ENCODE measurements around the gene ACVRL1.

ACVRL1 gene

DNA sequence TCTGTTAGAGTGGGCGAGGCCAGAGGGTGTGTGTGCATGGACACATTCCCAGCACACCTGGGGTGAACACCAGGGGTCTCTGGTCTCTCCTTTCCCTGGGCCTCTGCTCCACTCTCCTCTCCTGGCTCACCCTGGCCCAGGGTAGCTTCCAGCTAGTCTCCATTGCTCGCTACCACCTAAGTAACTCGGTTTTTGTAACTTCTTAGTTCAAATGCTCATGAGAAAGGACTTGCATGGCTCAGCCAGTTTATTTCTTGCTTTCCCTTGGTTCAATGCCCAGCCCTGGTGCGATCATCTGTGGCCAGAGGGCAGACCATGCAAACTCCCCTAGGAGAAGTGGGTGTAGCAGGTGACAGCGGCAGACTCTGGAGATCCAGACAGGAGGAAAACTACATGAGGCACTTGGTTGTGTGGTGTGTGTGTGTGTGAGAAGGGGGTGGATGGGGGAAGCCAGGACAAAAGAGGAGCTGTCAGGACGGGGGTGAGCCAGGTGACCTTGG is 35.2 kb downstream of the ACVRL1 start:
- H3K79me2 ChIP-seq (ENCODE audit: low read length), result no peaks in the 10 kb centered on the region
- no peak overlapping the region for H2AFZ ChIP-seq (ENCODE audit: low read length)
- H3K9me3 ChIP-seq (replicated peaks; ENCODE audit: insufficient read depth, low read length), result no peaks in the 10 kb centered on the region
- H3K4me1 ChIP-seq (ENCODE audit: low read length), result no peaks in the 10 kb centered on the region
- no peak overlapping the region for H3K9ac ChIP-seq (ENCODE audit: low read length)
- H3F3A ChIP-seq (ENCODE audit: insufficient read depth, low read length), result no peaks in the 10 kb centered on the region
- DNase-seq, result no peak
- peaks cover 17% of the 10 kb centered on the region for H3K27me3 ChIP-seq (replicated peaks; ENCODE audit: insufficient read depth, low read length)
- no peak overlapping the region for H3K4me2 ChIP-seq (ENCODE audit: low read depth, low read length)
- no peak overlapping the region for H3K4me3 ChIP-seq (ENCODE audit: low read length)
- H4K20me1 ChIP-seq (ENCODE audit: insufficient read depth, low read length), result no peaks in the 10 kb centered on the region
- H3K27ac ChIP-seq (ENCODE audit: low read length), result no peak overlapping the region
- TF ChIP-seq, protein P1, sequence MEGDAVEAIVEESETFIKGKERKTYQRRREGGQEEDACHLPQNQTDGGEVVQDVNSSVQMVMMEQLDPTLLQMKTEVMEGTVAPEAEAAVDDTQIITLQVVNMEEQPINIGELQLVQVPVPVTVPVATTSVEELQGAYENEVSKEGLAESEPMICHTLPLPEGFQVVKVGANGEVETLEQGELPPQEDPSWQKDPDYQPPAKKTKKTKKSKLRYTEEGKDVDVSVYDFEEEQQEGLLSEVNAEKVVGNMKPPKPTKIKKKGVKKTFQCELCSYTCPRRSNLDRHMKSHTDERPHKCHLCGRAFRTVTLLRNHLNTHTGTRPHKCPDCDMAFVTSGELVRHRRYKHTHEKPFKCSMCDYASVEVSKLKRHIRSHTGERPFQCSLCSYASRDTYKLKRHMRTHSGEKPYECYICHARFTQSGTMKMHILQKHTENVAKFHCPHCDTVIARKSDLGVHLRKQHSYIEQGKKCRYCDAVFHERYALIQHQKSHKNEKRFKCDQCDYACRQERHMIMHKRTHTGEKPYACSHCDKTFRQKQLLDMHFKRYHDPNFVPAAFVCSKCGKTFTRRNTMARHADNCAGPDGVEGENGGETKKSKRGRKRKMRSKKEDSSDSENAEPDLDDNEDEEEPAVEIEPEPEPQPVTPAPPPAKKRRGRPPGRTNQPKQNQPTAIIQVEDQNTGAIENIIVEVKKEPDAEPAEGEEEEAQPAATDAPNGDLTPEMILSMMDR (IDR thresholded peaks at IDR 0.05; ENCODE audit: low read length), result no peak
- TF ChIP-seq EZH2 (optimal IDR thresholded peaks at IDR 0.05; ENCODE audit: low read depth, low read length), result no peak
- TF ChIP-seq EZH2phosphoT487 (IDR thresholded peaks at IDR 0.05; ENCODE audit: low read length), result no peak
- no peaks in the 10 kb centered on the region for H3K9me2 ChIP-seq (replicated peaks; ENCODE audit: insufficient read depth, low read length)
- no peaks in the 10 kb centered on the region for H3K36me3 ChIP-seq (replicated peaks; ENCODE audit: insufficient read depth, low read length)

GRCh38 chr12:51943346-51943745 is 36.0 kb downstream of the ACVRL1 start:
- no peak for TF ChIP-seq EZH2 (optimal IDR thresholded peaks at IDR 0.05; ENCODE audit: low read depth, low read length)
- no peak for TF ChIP-seq EZH2phosphoT487 (IDR thresholded peaks at IDR 0.05; ENCODE audit: low read length)
- TF ChIP-seq, protein P1 (IDR thresholded peaks at IDR 0.05; ENCODE audit: low read length), result no peak
- DNase-seq, result no peak
- no peak overlapping the region for H3K9ac ChIP-seq (ENCODE audit: low read length)
- H3K27ac ChIP-seq (ENCODE audit: low read length), result no peak overlapping the region
- no peak overlapping the region for H3K4me2 ChIP-seq (ENCODE audit: low read depth, low read length)
- no peaks in the 10 kb centered on the region for H3K36me3 ChIP-seq (replicated peaks; ENCODE audit: insufficient read depth, low read length)
- H3K4me3 ChIP-seq (ENCODE audit: low read length), result no peak overlapping the region
- H3K9me3 ChIP-seq (replicated peaks; ENCODE audit: insufficient read depth, low read length), result no peaks in the 10 kb centered on the region
- H3F3A ChIP-seq (ENCODE audit: insufficient read depth, low read length), result no peaks in the 10 kb centered on the region
- no peaks in the 10 kb centered on the region for H4K20me1 ChIP-seq (ENCODE audit: insufficient read depth, low read length)
- H3K4me1 ChIP-seq (ENCODE audit: low read length), result no peaks in the 10 kb centered on the region
- no peak overlapping the region for H2AFZ ChIP-seq (ENCODE audit: low read length)
- H3K79me2 ChIP-seq (ENCODE audit: low read length), result no peaks in the 10 kb centered on the region
- no peaks in the 10 kb centered on the region for H3K9me2 ChIP-seq (replicated peaks; ENCODE audit: insufficient read depth, low read length)
- H3K27me3 ChIP-seq (replicated peaks; ENCODE audit: insufficient read depth, low read length), result peaks cover 23% of the 10 kb centered on the region

DNA sequence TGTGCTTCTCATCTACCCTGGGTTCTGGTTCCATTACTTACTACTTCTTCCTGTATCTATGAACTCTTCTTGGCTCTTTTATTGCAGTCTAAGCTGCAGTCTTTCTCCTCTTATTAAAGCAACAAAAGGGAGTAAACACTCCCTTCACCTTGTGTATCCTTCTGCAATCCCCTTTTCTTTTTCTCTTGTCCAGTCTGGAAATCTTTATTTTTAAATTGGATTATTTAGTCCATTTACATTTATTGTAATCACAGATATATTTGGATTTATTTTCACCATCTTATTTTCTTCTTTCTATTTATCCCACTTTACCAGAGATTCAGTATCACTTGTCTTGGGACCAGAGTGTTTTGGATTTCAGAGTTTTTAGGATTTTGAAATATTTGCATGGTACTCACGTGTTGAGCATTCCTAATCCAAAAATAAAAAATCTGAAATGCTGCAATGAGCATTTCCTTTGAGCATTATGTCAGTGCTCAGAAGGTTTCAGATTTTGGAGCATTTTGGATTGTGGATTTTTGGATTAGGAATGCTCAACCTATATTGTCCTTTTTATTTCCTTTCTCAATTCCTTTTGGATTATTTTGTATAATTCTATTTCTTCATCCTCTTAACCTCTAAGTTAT is 37.4 kb downstream of the ACVRL1 start:
- no peak overlapping the region for H2AFZ ChIP-seq (ENCODE audit: low read length)
- no peak for TF ChIP-seq EZH2 (optimal IDR thresholded peaks at IDR 0.05; ENCODE audit: low read depth, low read length)
- no peak overlapping the region for H3K9ac ChIP-seq (ENCODE audit: low read length)
- no peaks in the 10 kb centered on the region for H3K79me2 ChIP-seq (ENCODE audit: low read length)
- H3K9me2 ChIP-seq (replicated peaks; ENCODE audit: insufficient read depth, low read length), result no peaks in the 10 kb centered on the region
- no peak overlapping the region for H3K4me2 ChIP-seq (ENCODE audit: low read depth, low read length)
- H3K27me3 ChIP-seq (replicated peaks; ENCODE audit: insufficient read depth, low read length), result peaks cover 36% of the 10 kb centered on the region
- H3K9me3 ChIP-seq (replicated peaks; ENCODE audit: insufficient read depth, low read length), result no peaks in the 10 kb centered on the region
- no peaks in the 10 kb centered on the region for H3F3A ChIP-seq (ENCODE audit: insufficient read depth, low read length)
- no peak for DNase-seq
- no peaks in the 10 kb centered on the region for H4K20me1 ChIP-seq (ENCODE audit: insufficient read depth, low read length)
- no peak overlapping the region for H3K27ac ChIP-seq (ENCODE audit: low read length)
- no peak overlapping the region for H3K4me3 ChIP-seq (ENCODE audit: low read length)
- no peaks in the 10 kb centered on the region for H3K4me1 ChIP-seq (ENCODE audit: low read length)
- H3K36me3 ChIP-seq (replicated peaks; ENCODE audit: insufficient read depth, low read length), result no peaks in the 10 kb centered on the region
